Panc1 (cell line): Measurements from ENCODE around the gene CNPY4. TPM values are rescaled to one million over a fixed set of nuclear protein-coding genes. Genes with fewer than 3 reads are reported as not detected.

ENCODE experiments used
- ATAC-seq: fragments of 200-7000 bp; cut with Tn5 transposase; 2 replicates; pipeline ENCODE4 v1.9.1; 2020; ENCODE audit warnings: mild to moderate bottlenecking, moderate library complexity
- BruUV-seq: library from RNA; stranded (reverse); fragments of 400-500 nt; replicated peaks from 2 replicates; lab custom pipeline; 2021; lab: Mats Ljungman, UMichigan
- CTCF ChIA-PET: fragments of 300-600 bp; sonication (Branson Sonifier 250); formaldehyde crosslinking; loops from one replicate; lab custom pipeline; 2022; ENCODE audit warnings: antibody characterized with exemption; lab: Charles Lee
- POLR2A ChIA-PET: fragments of 300-600 bp; sonication (Branson Sonifier 250); formaldehyde crosslinking; loops from one replicate; lab custom pipeline; 2022; ENCODE audit warnings: antibody characterized with exemption; lab: Charles Lee
- DNase-seq: peaks from one replicate; pipeline ENCODE4 v3.0.0-alpha.2; 2010; ENCODE audit warnings: low read depth, low spot score
- H3K27ac ChIP-seq: 2 replicates; pipeline ENCODE4 v1.5.1; 2011; ENCODE audit warnings: mild to moderate bottlenecking, low read length, inconsistent platforms
- H3K27me3 ChIP-seq: fragments of 200-500 bp; sonication (Bioruptor generic); 2 replicates; pipeline ENCODE4 v1.6.0; 2014; ENCODE audit warnings: low read length, inconsistent platforms; ENCODE audit not compliant: control insufficient read depth, insufficient read depth
- H3K36me3 ChIP-seq: fragments of 200-500 bp; sonication (Bioruptor generic); 2 replicates; pipeline ENCODE4 v1.5.1; 2014; ENCODE audit warnings: inconsistent platforms, mild to moderate bottlenecking, low read length, moderate library complexity; ENCODE audit not compliant: control insufficient read depth, insufficient read depth
- H3K4me1 ChIP-seq: 2 replicates; pipeline ENCODE4 v1.5.1; 2011; ENCODE audit warnings: inconsistent platforms, mild to moderate bottlenecking, low read length, moderate library complexity; ENCODE audit not compliant: control insufficient read depth, insufficient read depth
- H3K4me3 ChIP-seq, 2 experiments: 2 replicates each; pipeline ENCODE4 v1.5.1; 2011 to 2012; ENCODE audit warnings: low read depth in 2 of 2, low read length in 2 of 2, mild to moderate bottlenecking in 2 of 2, inconsistent platforms in 1 of 2, moderate library complexity in 1 of 2
- H3K9me3 ChIP-seq: fragments of 200-500 bp; sonication (Bioruptor generic); 2 replicates; pipeline ENCODE4 v1.5.1; 2014; ENCODE audit warnings: low read depth, mild to moderate bottlenecking, inconsistent platforms, low read length, moderate library complexity; ENCODE audit not compliant: control insufficient read depth, insufficient read depth
- POLR2AphosphoS5 ChIP-seq: IDR thresholded peaks from 2 replicates; pipeline ENCODE4 v1.6.1; 2012; ENCODE audit warnings: mild to moderate bottlenecking, low read depth, low read length, moderate library complexity
- SIN3A ChIP-seq: IDR thresholded peaks from 2 replicates; pipeline ENCODE4 v1.6.1; 2012; ENCODE audit warnings: low read depth, mild to moderate bottlenecking, low read length, moderate library complexity, borderline replicate concordance; ENCODE audit not compliant: insufficient read depth
- TCF7L2 ChIP-seq: IDR thresholded peaks from 2 replicates; pipeline ENCODE4 v1.6.1; 2011; ENCODE audit warnings: mild to moderate bottlenecking, low read depth, low read length, inconsistent platforms
- in situ Hi-C: cut with HindIII; loops from 2 replicates; pipeline ENCODE4 v1.10.0; 2016; ENCODE audit warnings: low sequenced_read_pairs, low pct_unique_long_range_greater_than_20kb
- intact Hi-C: fragments of 100-400 bp; cut with micrococcal nuclease; formaldehyde crosslinking; loops from one replicate; pipeline ENCODE4 v1.10.0; 2022; ENCODE audit not compliant: unreplicated experiment
- total RNA-seq: library from RNA; stranded (reverse); gene quantifications from one replicate; pipeline ENCODE4 v1.2.1, GENCODE V29; 2021; ENCODE audit not compliant: unreplicated experiment
- TF ChIP-seq, protein P1 (sequence below): fragments of 450-650 bp; IDR thresholded peaks from 2 replicates; pipeline ENCODE4 v1.5.1; 2017; ENCODE audit warnings: mild to moderate bottlenecking
- TF ChIP-seq, protein P2 (sequence below), 2 experiments: IDR thresholded peaks; 2 replicates each; pipeline ENCODE4 v1.6.1; 2011 to 2012; ENCODE audit warnings: low read depth in 2 of 2, control low read depth in 1 of 2, low read length in 1 of 2, mild to moderate bottlenecking in 1 of 2, moderate library complexity in 1 of 2; ENCODE audit not compliant: insufficient read depth in 1 of 2

CNPY4 gene
- total RNA-seq, 1 experiment from 2014 or later, result 12.6 TPM

DNA sequence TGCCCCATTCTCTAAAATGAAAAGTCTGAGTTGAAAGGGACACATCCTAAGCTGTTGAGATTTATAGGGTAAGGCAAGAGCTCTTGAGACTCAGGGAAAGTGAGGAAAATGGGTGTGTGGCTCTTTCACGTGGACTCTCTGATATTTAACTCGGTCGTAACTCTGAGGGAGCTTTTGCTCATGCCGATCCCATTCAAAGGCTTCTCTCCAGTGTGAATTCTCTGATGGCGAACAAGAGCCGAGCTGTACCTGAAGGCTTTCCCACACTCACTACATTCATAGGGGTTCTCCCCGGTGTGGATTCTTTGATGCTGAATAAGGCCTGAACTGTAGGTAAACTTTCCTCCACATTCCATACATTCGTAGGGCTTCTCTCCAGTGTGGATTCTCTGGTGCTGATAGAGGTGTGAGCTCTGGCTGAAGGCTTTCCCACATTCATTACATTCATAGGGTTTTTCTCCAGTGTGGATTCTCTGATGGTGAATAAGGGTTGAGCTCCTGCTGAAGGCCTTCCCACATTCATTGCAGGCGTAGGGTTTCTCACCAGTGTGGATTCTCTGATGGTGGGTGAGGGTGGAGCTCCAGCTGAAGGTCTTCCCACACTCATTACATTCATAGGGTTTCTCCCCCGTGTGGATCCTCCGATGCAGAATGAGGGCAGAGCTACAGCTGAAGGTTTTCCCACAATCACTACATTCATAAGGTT, 48.3 kb upstream of the CNPY4 start:
- H3K27me3 ChIP-seq, result no peaks in the 10 kb centered on the region
- in situ Hi-C loops, result no loop called here
- H3K36me3 ChIP-seq, result peaks cover 15% of the 10 kb centered on the region
- CTCF ChIA-PET, result no interaction called here
- intact Hi-C loops, result no loop called here
- DNase-seq (no peak), ATAC-seq (no peak)
- TF ChIP-seq SIN3A, result no peak
- TF ChIP-seq, protein P1, sequence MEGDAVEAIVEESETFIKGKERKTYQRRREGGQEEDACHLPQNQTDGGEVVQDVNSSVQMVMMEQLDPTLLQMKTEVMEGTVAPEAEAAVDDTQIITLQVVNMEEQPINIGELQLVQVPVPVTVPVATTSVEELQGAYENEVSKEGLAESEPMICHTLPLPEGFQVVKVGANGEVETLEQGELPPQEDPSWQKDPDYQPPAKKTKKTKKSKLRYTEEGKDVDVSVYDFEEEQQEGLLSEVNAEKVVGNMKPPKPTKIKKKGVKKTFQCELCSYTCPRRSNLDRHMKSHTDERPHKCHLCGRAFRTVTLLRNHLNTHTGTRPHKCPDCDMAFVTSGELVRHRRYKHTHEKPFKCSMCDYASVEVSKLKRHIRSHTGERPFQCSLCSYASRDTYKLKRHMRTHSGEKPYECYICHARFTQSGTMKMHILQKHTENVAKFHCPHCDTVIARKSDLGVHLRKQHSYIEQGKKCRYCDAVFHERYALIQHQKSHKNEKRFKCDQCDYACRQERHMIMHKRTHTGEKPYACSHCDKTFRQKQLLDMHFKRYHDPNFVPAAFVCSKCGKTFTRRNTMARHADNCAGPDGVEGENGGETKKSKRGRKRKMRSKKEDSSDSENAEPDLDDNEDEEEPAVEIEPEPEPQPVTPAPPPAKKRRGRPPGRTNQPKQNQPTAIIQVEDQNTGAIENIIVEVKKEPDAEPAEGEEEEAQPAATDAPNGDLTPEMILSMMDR, result no peak
- no peak; the same call in 1 of the 2 replicates for TF ChIP-seq POLR2AphosphoS5
- no peak for TF ChIP-seq TCF7L2
- TF ChIP-seq, protein P2, sequence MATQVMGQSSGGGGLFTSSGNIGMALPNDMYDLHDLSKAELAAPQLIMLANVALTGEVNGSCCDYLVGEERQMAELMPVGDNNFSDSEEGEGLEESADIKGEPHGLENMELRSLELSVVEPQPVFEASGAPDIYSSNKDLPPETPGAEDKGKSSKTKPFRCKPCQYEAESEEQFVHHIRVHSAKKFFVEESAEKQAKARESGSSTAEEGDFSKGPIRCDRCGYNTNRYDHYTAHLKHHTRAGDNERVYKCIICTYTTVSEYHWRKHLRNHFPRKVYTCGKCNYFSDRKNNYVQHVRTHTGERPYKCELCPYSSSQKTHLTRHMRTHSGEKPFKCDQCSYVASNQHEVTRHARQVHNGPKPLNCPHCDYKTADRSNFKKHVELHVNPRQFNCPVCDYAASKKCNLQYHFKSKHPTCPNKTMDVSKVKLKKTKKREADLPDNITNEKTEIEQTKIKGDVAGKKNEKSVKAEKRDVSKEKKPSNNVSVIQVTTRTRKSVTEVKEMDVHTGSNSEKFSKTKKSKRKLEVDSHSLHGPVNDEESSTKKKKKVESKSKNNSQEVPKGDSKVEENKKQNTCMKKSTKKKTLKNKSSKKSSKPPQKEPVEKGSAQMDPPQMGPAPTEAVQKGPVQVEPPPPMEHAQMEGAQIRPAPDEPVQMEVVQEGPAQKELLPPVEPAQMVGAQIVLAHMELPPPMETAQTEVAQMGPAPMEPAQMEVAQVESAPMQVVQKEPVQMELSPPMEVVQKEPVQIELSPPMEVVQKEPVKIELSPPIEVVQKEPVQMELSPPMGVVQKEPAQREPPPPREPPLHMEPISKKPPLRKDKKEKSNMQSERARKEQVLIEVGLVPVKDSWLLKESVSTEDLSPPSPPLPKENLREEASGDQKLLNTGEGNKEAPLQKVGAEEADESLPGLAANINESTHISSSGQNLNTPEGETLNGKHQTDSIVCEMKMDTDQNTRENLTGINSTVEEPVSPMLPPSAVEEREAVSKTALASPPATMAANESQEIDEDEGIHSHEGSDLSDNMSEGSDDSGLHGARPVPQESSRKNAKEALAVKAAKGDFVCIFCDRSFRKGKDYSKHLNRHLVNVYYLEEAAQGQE (IDR thresholded peaks at IDR 0.05; ENCODE audit: insufficient read depth in 1 of 2, low read depth in 2 of 2, low read length in 1 of 2), result no peak
- POLR2A ChIA-PET, result interaction anchor here (0.6 kb wide), 1 partner anchor 70 kb away, joined by 14 read pairs; no protein-coding TSS in a partner anchor
- no peak overlapping the region for H3K27ac ChIP-seq
- no peak overlapping the region for H3K4me3 ChIP-seq
- H3K4me1 ChIP-seq, result no peaks in the 10 kb centered on the region
- BruUV-seq, result no TSS peak
- H3K9me3 ChIP-seq, result peaks cover 55% of the 10 kb centered on the region

DNA sequence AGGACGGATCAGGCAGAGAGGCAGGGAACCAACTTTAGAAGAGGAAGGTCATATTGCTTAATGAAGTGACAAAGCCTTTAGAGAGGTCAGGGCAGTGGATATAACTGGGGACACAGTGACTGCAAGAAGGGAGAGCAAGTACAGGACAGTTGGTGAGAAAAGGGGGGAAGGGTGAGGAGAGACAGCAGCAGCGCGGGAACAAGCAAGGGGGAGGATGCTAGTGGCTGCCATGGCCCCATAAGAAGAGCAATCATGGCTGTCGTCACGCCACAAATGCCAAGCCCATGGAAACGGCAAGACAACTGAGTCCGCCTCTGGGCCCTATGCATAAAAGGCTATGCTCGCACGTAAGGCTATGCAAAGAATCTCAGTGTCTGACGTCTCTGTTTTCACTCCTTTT, 47.0 kb upstream of the CNPY4 start:
- no peak for DNase-seq
- in situ Hi-C loops (no loop called here), intact Hi-C loops (no loop called here)
- H3K9me3 ChIP-seq, result peaks cover 64% of the 10 kb centered on the region
- no peak for ATAC-seq
- no peaks in the 10 kb centered on the region for H3K27me3 ChIP-seq
- CTCF ChIA-PET, result no interaction called here
- H3K4me3 ChIP-seq, result no peak overlapping the region
- POLR2A ChIA-PET, result no interaction called here
- BruUV-seq, result no TSS peak
- H3K36me3 ChIP-seq, result peaks cover 19% of the 10 kb centered on the region
- no peaks in the 10 kb centered on the region for H3K4me1 ChIP-seq
- no peak overlapping the region for H3K27ac ChIP-seq
- TF ChIP-seq, protein P2 (IDR thresholded peaks at IDR 0.05; ENCODE audit: insufficient read depth in 1 of 2, low read depth in 2 of 2, low read length in 1 of 2), result no peak
- TF ChIP-seq, protein P1, result no peak
- TF ChIP-seq TCF7L2 (no peak), POLR2AphosphoS5 (no peak), SIN3A (no peak)
